Astrocyte (in vitro differentiated cells and primary cell): ENCODE results near the gene MPP1. TPM values are rescaled to one million over a fixed set of nuclear protein-coding genes. Genes with fewer than 3 reads are reported as not detected.

ENCODE experiments used
- DNase-seq: peaks from one replicate; pipeline ENCODE4 v3.0.0-alpha.2; 2010; ENCODE audit warnings: low read depth
- FAIRE-seq: peaks from 2 replicates; lab custom pipeline; 2011; peaks lifted over from hg19 to GRCh38; lab: Jason Lieb, UNC
- H2AFZ ChIP-seq: 2 replicates; pipeline ENCODE4 v1.6.0; 2012; ENCODE audit warnings: low read depth, low read length, inconsistent platforms
- H3K27ac ChIP-seq: 2 replicates; pipeline ENCODE4 v1.5.1; 2011; ENCODE audit warnings: low read depth, low read length, inconsistent platforms
- H3K27me3 ChIP-seq: 2 replicates; pipeline ENCODE4 v1.6.0; 2011; ENCODE audit warnings: low read length, inconsistent platforms; ENCODE audit not compliant: insufficient read depth
- H3K36me3 ChIP-seq: 2 replicates; pipeline ENCODE4 v1.5.1; 2011; ENCODE audit warnings: low read length, inconsistent platforms; ENCODE audit not compliant: insufficient read depth
- H3K4me1 ChIP-seq: 2 replicates; pipeline ENCODE4 v1.5.1; 2011; ENCODE audit warnings: low read length, inconsistent platforms; ENCODE audit not compliant: insufficient read depth
- H3K4me2 ChIP-seq: 2 replicates; pipeline ENCODE4 v1.6.0; 2012; ENCODE audit warnings: low read length, inconsistent platforms
- H3K4me3 ChIP-seq: 2 replicates; pipeline ENCODE4 v1.5.1; 2011; ENCODE audit warnings: low read depth, mild to moderate bottlenecking, low read length, inconsistent platforms; ENCODE audit not compliant: insufficient read depth
- H3K79me2 ChIP-seq: 2 replicates; pipeline ENCODE4 v1.6.0; 2012; ENCODE audit warnings: mild to moderate bottlenecking, low read length, inconsistent platforms; ENCODE audit not compliant: insufficient read depth
- H3K9ac ChIP-seq: 2 replicates; pipeline ENCODE4 v1.6.0; 2012; ENCODE audit warnings: mild to moderate bottlenecking, low read length, inconsistent platforms
- H3K9me3 ChIP-seq: 2 replicates; pipeline ENCODE4 v1.5.1; 2012; ENCODE audit warnings: low read depth, mild to moderate bottlenecking, low read length, inconsistent platforms; ENCODE audit not compliant: insufficient read depth
- H4K20me1 ChIP-seq: 2 replicates; pipeline ENCODE4 v1.6.0; 2012; ENCODE audit warnings: low read length, inconsistent platforms; ENCODE audit not compliant: insufficient read depth
- H3K27ac Mint-ChIP-seq: one replicate; pipeline ENCODE4 v1.8.0; 2021; ENCODE audit warnings: mild to moderate bottlenecking, mixed read lengths; ENCODE audit not compliant: unreplicated experiment
- H3K27me3 Mint-ChIP-seq: one replicate; pipeline ENCODE4 v1.8.0; 2021; ENCODE audit warnings: low read depth, mixed read lengths; ENCODE audit not compliant: unreplicated experiment
- H3K36me3 Mint-ChIP-seq: one replicate; pipeline ENCODE4 v1.8.0; 2021; ENCODE audit warnings: low read depth, mixed read lengths; ENCODE audit not compliant: unreplicated experiment
- H3K4me1 Mint-ChIP-seq: one replicate; pipeline ENCODE4 v1.8.0; 2021; ENCODE audit warnings: low read depth, mixed read lengths; ENCODE audit not compliant: unreplicated experiment
- H3K4me3 Mint-ChIP-seq: one replicate; pipeline ENCODE4 v1.8.0; 2021; ENCODE audit warnings: mild to moderate bottlenecking, moderate library complexity, mixed read lengths; ENCODE audit not compliant: unreplicated experiment
- H3K9me3 Mint-ChIP-seq: one replicate; pipeline ENCODE4 v1.8.0; 2021; ENCODE audit warnings: mild to moderate bottlenecking, mixed read lengths; ENCODE audit not compliant: unreplicated experiment
- CTCF ChIP-seq: IDR thresholded peaks from 2 replicates; pipeline ENCODE4 v1.5.1; 2011; ENCODE audit warnings: low read depth, mild to moderate bottlenecking, inconsistent platforms, low read length, moderate library complexity; ENCODE audit not compliant: insufficient read depth
- EZH2 ChIP-seq: IDR thresholded peaks from 2 replicates; pipeline ENCODE4 v1.6.1; 2012; ENCODE audit warnings: mild to moderate bottlenecking, low read length, inconsistent platforms; ENCODE audit not compliant: insufficient read depth
- total RNA-seq: library from RNA; stranded (reverse); gene quantifications from 2 replicates; pipeline ENCODE4 v1.2.1, GENCODE V29; 2021

Gene MPP1
- total RNA-seq, 1 donor from 2014 or later, result 9.0 TPM

- no peak overlapping the region for H3K4me2 ChIP-seq
- H3K27me3 ChIP-seq, result no peaks in the 10 kb centered on the region
- TF ChIP-seq CTCF (no peak), EZH2 (no peak)
- no peaks in the 10 kb centered on the region for H3K4me1 ChIP-seq
- no peak overlapping the region for H3K4me3 ChIP-seq
- no peaks in the 10 kb centered on the region for H3K27me3 Mint-ChIP-seq
- no peak overlapping the region for H2AFZ ChIP-seq
- no peak overlapping the region for H3K9ac ChIP-seq
- no peaks in the 10 kb centered on the region for H3K36me3 ChIP-seq
- H3K79me2 ChIP-seq, result no peaks in the 10 kb centered on the region
- H3K27ac Mint-ChIP-seq, result no peak overlapping the region
- DNase-seq (peak; percentile 72), FAIRE-seq (peak; percentile 39)
- H3K9me3 ChIP-seq, result no peaks in the 10 kb centered on the region
- H3K4me1 Mint-ChIP-seq, result no peaks in the 10 kb centered on the region
- no peak overlapping the region for H3K27ac ChIP-seq
- H3K36me3 Mint-ChIP-seq, result no peaks in the 10 kb centered on the region
- no peaks in the 10 kb centered on the region for H3K9me3 Mint-ChIP-seq
- H3K4me3 Mint-ChIP-seq, result no peak overlapping the region
- H4K20me1 ChIP-seq, result no peaks in the 10 kb centered on the region
Observed at GRCh38 chrX:154815274-154815818, 10.1 kb upstream of the MPP1 start.

DNA sequence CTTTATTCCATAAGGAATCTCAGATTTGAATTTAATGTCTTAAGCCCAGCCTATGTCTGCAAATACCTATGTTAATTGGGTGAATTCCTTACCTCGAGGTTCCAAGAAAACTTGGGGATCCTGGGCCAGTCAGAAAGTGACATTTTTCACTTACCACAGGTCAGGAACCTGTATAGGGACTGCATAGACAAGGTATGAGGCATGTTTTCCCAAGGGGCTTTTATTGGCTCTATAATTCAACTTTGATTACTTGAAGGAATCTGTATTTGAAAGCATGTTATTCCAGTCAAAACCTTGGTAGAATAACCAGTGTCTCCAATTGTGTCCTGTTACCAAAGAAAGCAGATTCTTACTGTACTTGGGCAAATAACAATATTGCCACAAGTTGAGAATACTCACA is 8.5 kb upstream of the MPP1 start:
- Histone ChIP-seq H3K4me3 (no peak overlapping the region), H3K4me1 (no peaks in the 10 kb centered on the region), H3K9me3 (no peaks in the 10 kb centered on the region), H3K27me3 (no peaks in the 10 kb centered on the region), H3K27ac (no peak overlapping the region), H3K79me2 (no peaks in the 10 kb centered on the region), H3K9ac (no peak overlapping the region), H2AFZ (no peak overlapping the region), H3K36me3 (no peaks in the 10 kb centered on the region), H4K20me1 (no peaks in the 10 kb centered on the region), H3K4me2 (no peak overlapping the region)
- no peaks in the 10 kb centered on the region for H3K27me3 Mint-ChIP-seq
- H3K9me3 Mint-ChIP-seq, result no peaks in the 10 kb centered on the region
- H3K27ac Mint-ChIP-seq, result no peak overlapping the region
- DNase-seq, result no peak
- no peaks in the 10 kb centered on the region for H3K4me1 Mint-ChIP-seq
- no peak for TF ChIP-seq EZH2
- TF ChIP-seq CTCF, result no peak
- no peak overlapping the region for H3K4me3 Mint-ChIP-seq
- FAIRE-seq, result peak; percentile 88
- H3K36me3 Mint-ChIP-seq, result no peaks in the 10 kb centered on the region

DNA sequence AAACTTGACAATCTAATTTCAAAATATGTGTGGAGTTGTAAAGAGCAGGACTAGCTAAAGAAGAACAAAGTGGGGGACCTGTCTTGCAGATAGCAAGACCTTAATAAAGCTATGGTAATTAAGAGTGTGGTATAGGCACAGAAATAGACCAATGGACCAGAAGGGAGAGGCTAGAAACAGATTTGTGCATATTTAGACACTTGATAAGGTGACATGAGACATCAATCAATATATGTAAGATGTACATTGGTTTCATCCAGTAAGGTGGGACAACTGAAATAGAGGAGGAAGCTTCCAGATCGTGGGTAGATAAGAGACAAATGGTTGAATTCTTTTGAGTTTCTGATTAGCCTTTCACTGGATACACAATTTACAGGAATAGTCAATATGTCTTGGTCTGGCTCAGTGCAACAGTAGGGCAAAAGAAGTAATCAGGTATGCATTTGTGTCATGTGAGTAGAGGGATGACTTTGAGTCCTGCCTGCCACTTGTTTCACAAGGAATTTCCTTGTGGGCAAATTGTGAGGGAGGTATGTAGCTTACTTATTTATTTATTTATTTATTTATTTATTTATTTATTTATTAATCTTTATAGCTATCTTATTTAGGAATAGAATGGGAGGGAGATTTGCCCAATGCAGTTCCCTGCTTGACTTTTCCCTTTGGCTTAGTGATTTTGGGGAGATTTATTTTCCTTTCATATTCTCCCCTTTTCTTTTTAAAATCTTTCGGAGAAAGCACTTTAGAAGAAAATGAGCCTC is 7.2 kb upstream of the MPP1 start:
- Mint-ChIP-seq H3K27me3 (no peaks in the 10 kb centered on the region), H3K9me3 (peaks cover 4% of the 10 kb centered on the region), H3K36me3 (no peaks in the 10 kb centered on the region), H3K27ac (no peak overlapping the region), H3K4me3 (no peak overlapping the region), H3K4me1 (no peaks in the 10 kb centered on the region)
- H2AFZ ChIP-seq, result no peak overlapping the region
- H3K27me3 ChIP-seq, result no peaks in the 10 kb centered on the region
- no peaks in the 10 kb centered on the region for H3K4me1 ChIP-seq
- no peaks in the 10 kb centered on the region for H3K79me2 ChIP-seq
- H4K20me1 ChIP-seq, result no peaks in the 10 kb centered on the region
- peak; percentile 63 for FAIRE-seq
- H3K27ac ChIP-seq, result no peak overlapping the region
- H3K4me2 ChIP-seq, result no peak overlapping the region
- H3K36me3 ChIP-seq, result no peaks in the 10 kb centered on the region
- H3K9me3 ChIP-seq, result no peaks in the 10 kb centered on the region
- TF ChIP-seq EZH2, result no peak
- TF ChIP-seq CTCF, result no peak
- no peak overlapping the region for H3K9ac ChIP-seq
- DNase-seq, result no peak
- no peak overlapping the region for H3K4me3 ChIP-seq
